GM23248 (cell line): ENCODE results near the gene ELP6.

Experiments used
- EZH2 ChIP-seq: fragments of 200-600 bp; sonication (generic); IDR thresholded peaks from 2 replicates; pipeline ENCODE4 v1.6.1; 2018; ENCODE audit warnings: antibody characterized with exemption, mild to moderate bottlenecking; ENCODE audit not compliant: insufficient read depth, poor library complexity, severe bottlenecking
- EZH2phosphoT487 ChIP-seq: fragments of 200-600 bp; sonication (generic); IDR thresholded peaks from 2 replicates; pipeline ENCODE4 v1.6.1; 2018; ENCODE audit warnings: antibody characterized with exemption, moderate library complexity, mild to moderate bottlenecking, low read depth; ENCODE audit not compliant: insufficient read depth

GRCh38 chr3:47522082-47522987, 8.8 kb upstream of the ELP6 start:
- TF ChIP-seq EZH2 (no peak), EZH2phosphoT487 (no peak)
